Stimulated activated naive CD4-positive, alpha-beta T cell (primary cell): ENCODE results near the gene TMEM151A.
"Not testable (repeated sequence)": the region's sequence is repeated elsewhere in the genome, so short reads cannot be mapped to it uniquely, and the experiment has no call there.

ENCODE experiments used
- DNase-seq, 6 experiments: peaks; one replicate each; lab custom pipeline; 2025; lab: John Stamatoyannopoulos, UW

Gene TMEM151A

DNA sequence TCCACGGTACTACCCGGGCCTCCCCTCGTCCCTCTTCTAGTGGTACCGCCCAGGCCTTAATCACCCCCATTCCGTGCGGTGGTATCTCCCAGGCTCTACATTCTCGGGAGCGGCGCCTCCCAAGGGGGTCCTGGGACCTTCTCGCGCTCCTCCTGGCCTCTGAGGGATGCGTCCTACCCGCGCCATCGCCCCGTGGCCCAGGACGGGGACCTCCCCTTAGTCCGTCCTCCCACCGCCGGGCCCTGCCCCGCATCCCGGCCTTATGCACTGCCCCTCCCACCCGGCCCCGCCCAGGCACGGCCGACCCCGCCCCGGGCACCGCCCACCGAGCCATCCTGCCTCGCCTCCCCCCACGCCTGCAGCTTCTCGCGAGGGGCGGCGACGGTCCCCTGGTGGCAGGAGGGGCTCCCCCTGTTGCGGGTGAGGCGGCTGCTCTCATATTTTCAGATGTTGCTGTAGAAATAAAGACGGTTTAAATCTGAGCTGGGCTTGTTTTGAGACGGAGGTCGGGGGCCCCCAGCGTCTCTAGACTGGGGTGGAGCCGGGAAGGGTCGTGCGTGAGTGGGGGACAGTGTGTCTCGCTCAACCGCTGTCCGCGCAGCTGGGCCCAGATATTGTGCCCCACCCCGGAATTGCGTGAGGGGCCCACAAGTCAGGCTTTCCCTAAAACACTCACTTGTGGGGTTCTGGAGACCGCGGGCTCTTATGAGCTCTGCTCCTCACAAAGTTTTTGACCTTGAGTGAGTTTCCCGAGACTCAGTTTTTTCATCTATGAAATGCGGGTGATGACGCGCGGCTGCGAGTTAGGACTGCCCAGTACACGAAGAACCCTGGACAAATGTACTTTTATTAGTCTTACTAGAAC, 24.1 kb upstream of the TMEM151A start:
- DNase-seq, result peak; percentile 69 to 87 (median 84)

DNA sequence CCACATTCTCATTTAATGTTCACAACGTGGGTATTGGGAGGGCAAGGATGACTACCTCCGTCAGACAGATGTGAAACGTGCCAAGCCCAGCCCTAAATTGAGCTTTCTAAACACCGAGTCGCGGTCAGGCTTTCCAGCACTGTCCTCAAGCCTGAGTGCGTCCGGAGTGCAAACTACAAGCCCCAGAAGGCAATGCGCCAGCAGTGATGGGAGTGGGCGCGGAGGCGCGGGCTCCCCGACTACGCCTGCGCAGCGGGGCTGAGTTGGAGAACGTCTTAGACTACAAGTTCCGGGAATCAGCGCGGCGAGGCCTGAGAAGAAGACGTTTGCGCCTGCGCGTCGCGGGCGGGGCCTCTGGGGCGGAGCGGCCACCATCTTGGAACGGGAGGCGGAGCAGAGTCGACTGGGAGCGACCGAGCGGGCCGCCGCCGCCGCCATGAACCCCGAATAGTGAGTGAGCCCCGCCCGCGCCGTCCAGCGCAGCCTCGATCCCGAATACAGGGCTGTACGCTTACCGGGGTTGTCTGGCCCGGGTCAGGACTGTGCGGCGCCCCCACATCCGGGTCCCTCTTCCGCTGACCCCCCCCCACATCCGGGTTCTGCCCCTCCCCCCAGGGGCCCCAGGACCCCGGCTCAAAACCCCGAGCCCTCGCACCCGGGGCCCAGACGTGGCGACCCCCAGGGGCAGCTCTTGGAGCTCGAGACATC, 23.3 kb upstream of the TMEM151A start, which contains the start of gene RAB1B:
RAB1B (plus strand) TSS at position 396 of the 708 bp plus-strand sequence; CDS start at position 437, 41 bp downstream.
- DNase-seq, result peak; percentile 97 to 100 (median 99)

DNA sequence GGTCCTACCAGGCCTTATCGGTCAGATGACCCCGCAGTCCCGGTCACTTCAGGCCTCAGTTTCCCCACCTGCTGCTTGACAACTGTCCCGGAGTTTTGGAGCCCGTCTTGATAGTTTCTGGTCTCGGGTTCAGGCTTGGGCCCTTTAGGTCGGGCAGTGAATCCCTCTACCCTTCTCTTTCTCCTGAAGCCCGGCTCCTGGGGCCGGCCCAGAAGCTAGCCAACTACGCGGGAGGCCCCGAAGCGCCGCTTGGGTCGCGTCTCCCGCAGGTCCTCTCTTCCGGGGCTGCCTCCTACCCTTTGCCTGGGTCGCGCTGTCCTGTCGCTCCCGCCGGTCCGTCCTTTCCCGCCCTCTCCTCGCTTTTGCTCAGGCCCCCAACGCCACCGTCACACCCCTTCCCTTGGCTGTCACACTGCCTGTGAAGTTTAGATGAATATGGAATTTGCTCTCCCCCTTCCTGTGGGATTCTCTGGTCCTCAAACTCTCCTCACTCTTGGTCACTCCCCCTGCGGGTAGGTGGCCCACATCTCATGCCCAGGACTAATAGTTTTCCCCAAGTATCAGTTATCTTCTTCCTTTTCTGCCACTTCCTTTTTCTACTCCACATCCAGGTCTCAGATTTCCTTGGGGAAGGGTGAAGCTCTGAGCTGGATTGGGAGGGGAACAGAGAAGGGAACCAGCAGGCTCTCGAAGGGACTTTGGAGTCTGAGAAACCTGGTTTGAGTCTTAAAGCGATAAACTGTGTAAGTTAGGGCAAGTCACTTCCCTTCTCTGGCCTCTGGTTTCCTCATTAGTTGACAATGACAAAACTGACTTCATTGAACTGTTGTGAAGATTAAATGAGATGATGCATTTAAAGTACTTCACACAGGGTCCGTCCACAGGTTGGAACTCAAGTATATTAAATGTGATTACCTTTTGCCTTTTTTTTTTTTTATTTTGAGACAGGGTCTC, 22.5 kb upstream of the TMEM151A start:
- DNase-seq, result peak in 1 of 6 experiments; percentile 34

DNA sequence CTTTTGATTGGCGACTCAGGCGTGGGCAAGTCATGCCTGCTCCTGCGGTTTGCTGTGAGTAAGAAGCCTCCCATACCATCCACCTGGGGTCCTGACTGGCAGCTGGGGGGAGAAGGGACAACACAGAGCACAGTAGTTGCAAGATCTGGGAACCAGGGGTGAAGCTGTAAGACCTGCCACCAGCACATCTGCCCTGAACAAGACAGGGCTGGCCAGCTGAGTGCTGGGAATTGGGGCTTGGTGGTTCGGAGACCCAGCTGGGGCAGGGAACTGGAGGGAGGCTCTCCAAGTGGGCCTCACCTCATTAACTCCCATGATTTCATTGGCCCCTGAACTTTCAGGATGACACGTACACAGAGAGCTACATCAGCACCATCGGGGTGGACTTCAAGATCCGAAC, 19.9 kb upstream of the TMEM151A start:
- DNase-seq, result no peak

DNA sequence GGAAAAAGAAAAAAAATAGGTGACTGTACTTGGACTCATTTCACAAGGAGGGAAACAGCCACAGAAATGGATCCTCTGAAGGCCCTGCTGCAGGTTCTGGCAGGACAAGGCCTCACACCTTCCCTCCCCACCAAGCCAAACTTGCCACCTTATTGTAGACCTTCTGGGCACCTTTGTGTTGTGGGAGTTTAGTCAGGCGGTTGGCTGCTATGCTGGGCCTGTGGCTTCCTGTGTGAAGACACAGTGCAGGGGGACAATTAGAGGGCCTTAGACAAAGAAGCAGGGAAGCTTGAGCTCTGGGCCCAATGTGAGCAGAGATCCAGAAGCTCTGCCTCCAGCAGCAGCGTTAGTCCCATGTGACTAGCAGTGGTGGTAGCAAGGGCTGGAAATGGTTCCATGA, 19.1 kb upstream of the TMEM151A start:
- no peak for DNase-seq

DNA sequence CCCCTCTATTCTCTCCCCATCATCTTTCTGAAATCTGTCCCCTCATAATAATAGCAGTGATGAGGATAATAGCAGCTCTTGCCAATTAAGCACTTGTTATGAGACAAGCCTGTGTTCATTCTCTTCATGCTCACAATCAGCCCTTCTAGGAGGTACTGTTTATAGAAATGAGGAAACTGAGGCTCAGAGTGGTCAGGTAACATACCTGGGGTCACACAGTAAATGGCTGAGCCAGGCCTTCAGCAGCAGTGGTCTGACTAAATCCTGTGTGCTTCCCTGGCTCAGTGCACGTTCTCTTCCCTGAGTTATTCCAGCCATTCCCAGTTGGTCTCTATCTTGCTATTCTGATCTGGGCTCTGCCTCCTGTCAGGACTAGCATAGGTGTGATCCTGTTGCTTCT, 17.5 kb upstream of the TMEM151A start:
- DNase-seq, result no peak

DNA sequence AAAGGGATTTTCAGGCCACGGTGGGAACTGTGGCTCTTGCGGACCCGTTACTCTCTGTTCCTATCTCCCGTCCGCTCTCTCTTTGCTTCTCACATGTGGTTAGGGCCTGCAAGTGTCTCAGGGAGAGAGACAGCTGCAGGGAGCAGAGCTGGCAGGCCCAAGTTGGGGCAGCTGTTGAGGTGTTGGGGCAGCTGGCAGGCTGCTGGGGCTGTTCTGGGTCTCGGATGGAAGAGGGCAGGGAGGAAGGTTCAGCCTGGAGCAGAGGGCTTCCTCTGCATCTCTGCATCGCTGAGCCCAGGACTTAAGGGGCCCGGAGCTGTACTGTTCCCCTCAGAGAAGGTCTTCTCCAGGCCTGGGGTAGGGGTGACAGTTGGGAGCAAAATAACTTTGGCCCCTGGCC, 16.3 kb upstream of the TMEM151A start:
- DNase-seq, result no peak

DNA sequence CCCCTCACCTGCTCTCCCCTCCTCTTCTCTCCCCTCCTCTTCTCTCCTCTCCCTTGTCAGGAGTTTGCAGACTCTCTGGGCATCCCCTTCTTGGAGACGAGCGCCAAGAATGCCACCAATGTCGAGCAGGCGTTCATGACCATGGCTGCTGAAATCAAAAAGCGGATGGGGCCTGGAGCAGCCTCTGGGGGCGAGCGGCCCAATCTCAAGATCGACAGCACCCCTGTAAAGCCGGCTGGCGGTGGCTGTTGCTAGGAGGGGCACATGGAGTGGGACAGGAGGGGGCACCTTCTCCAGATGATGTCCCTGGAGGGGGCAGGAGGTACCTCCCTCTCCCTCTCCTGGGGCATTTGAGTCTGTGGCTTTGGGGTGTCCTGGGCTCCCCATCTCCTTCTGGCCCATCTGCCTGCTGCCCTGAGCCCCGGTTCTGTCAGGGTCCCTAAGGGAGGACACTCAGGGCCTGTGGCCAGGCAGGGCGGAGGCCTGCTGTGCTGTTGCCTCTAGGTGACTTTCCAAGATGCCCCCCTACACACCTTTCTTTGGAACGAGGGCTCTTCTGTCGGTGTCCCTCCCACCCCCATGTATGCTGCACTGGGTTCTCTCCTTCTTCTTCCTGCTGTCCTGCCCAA, 15.6 kb upstream of the TMEM151A start:
- no peak for DNase-seq

DNA sequence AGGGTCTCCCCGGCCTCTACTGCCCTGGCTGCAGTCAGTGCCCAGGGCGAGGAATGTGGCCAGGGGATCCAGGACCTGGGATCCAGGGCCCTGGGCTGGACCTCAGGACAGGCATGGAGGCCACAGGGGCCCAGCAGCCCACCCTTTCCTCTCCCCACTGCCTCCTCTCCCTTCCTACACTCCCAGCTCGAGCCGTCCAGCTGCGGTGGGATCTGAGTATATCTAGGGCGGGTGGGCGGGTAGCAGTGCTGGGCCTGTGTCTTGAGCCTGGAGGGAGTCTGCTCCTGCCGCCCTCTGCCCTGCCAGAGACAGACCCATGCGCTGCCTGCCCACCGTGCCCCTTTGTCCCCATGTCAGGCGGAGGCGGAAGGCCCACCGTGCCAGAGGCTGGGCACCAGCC, 15.1 kb upstream of the TMEM151A start:
- not testable (repeated sequence) for DNase-seq

DNA sequence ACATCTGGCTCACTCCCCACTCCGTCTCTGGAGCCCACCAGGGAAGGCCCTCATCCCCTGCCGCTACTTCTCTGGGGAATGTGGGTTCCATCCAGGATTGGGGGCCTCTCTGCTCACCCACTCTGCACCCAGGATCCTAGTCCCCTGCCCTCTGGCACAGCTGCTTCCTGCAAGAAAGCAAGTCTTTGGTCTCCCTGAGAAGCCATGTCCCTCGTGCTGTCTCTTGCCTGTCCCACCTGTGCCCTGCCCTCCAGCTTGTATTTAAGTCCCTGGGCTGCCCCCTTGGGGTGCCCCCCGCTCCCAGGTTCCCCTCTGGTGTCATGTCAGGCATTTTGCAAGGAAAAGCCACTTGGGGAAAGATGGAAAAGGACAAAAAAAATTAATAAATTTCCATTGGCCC, 14.6 kb upstream of the TMEM151A start:
- not testable (repeated sequence) for DNase-seq

DNA sequence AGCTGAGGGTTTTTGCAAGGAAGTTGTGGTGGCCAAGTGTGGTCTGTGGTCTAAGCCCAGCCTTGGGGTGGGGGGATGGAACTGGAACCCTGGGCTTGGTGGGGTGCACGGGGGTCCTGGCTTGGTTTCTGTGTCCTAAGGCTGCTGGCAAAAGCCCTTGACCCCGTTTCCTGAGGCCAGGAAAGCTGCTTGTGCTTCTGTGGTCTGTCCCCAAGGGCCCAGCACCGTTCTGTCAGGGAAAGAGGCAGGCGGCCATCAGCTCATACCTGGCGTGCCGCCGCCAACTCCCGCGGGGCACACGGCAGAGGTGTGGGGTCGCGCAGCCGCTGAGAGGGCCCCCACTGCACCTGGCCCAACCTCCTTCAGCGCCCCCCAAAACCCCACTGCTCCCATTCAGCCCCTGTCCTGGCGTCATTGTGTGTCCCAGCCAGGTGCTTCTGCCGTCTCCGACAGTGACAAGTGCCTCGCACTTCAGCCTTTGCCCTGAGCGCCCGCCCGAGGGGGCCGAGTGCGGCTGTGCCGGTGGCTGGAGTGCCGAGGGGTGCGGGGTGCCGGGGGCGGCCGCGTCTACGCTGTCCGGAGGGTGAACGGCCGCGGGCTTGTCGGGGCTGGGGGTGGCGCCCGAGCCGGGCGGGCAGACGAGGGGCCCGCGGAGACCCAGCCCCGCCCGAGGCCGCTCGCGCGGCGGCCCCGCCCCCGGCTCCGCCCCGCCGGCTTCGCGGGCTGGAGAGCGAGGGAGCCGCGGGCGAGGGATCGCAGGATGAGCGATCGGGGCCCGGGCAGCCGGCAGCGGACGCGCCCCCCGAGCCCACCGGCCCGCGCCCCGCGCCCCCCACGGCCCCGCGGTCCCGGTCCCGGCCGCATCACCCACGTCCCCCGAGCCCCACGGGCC, 14.0 kb upstream of the TMEM151A start, which contains the start of gene CNIH2:
CNIH2 (plus strand) TSS at position 705 of the 892 bp plus-strand sequence. CDS start 282 bp downstream, outside the sequence.
- peak; percentile 30 to 59 (median 44) for DNase-seq

DNA sequence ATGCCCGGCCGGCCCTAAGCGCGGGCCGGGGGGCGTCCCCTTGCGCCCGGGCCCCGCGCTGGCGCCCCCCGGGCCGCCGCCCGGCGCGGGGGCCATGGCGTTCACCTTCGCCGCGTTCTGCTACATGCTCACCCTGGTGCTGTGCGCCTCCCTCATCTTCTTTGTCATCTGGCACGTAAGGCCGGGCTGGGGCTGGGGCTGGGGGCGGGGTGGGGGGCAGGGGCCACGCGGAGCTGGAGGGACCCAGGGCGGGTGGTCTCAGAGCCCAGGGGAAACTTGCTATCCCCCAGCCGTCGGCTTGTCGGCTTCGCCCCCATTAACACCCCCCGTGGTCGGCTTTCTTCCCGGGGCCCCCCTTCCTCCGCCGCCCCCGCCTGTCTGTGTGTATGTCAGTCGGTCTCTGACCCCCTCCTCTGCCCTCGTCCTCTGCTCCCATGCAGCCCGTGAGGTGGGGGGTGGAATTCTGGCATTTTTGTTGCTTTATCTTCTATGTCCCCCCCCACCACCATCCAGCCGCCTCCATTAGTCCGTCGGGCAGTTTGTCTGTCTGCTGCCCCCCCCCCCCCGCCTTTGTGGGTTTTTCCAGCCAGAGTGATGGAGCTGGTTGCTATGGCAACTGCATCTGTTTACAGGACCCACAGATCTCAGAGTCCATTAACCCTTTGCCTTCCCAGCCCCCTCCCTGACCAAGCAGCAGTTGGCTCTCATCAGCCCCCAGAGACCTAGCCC, 13.2 kb upstream of the TMEM151A start:
- peak in 3 of 6 experiments; percentile 36 to 51 (median 37) for DNase-seq

DNA sequence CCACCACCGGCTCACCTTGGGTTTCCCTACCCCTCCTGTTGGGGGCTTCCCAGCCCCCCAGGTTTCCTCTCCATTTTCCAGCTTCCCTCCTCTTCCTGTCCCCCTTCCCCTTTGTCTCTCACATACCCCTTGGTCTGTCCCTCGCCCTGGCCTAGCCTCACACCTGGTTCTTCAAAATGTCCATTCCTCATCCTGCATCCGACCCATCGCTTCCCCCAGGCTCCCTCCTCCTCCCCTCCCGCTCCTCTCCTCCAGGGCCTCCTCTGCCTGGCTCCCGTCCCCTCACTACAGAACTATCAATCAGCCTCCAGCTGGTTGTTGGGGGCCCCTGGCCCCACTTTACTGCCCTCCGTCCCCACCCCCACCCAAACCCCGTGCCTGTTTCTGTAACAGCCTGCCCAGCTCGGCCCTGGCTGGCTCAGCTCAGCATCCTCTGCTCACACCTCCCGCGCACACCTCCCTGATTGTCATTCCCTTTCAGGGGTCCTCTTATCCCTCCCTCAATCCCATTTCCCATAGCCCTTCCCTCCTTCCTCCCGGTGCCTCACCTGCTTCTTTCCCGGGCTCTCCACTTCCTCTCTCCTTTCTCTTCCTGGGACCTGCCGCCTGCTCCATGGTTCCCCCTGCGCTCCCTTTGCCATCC, 12.5 kb upstream of the TMEM151A start:
- no peak for DNase-seq

DNA sequence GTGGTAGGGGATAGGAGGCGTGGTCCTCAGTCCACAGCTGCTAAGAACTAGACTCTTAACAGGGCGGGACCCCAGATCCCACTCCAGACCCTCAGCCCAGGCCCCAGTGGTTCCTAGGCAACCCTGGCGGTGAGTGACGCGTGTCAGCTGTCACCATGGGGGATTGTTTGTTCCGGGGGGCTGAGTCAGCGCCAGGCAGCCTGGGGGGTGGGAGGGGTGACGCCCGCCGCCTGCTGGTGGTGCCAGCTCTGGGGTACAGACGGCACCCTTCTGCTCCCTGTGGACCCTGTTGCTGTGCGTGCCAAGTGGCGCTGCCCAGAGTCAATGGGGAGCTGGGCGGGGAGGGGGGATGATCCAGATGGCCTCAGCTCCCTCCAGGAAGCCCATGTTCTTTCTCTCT, 11.3 kb upstream of the TMEM151A start:
- DNase-seq, result no peak

DNA sequence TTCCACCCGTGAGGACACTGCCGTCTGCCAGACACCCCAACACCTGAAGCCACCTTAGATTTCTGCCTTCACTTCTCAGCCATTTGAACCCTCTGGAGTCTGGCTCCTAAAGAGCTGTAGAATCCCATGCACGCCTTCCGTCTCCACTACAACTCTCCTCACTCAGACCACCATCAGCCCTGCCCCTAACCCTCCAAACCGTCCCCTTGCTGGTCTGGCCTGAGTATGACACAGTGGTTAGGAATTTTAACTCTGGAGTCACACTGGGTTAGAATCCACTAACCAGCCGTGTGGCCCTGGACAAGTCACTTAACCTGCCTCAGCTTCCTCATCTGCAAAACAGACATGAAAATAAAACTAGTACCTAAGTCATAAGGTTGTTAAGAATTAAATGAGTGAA, 10.7 kb upstream of the TMEM151A start:
- no peak for DNase-seq

DNA sequence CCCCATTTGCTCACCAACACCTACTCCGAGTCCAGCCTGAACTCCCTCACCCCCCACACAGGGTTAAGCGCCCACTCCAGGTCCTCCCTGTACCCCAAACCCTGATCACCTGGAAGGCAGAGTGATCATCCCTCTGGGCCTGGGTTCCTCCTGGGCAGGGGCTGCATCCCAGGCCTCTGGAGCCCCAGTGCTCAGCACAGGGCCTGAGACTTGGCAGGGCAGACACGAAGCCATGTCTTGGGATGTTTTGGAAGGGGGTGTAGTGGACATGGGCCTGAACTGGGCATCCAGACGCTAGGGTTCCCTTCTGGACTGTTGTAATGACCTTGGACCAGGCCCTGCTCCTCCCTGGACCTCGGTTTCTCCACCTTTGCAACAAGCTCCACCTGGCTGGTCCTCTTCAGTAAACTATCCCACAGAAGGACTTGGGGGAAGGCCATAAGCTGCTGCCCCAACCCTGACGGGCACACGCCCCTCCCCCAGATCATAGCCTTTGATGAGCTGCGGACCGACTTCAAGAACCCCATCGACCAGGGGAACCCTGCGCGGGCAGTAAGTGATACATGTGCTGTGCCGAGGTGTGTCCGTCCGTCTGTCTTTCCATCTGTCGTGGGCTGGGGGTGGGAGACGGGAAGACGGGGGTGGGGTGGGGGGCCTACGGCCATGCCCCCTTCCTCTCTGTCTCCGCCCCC, 9.8 kb upstream of the TMEM151A start:
- no peak for DNase-seq

DNA sequence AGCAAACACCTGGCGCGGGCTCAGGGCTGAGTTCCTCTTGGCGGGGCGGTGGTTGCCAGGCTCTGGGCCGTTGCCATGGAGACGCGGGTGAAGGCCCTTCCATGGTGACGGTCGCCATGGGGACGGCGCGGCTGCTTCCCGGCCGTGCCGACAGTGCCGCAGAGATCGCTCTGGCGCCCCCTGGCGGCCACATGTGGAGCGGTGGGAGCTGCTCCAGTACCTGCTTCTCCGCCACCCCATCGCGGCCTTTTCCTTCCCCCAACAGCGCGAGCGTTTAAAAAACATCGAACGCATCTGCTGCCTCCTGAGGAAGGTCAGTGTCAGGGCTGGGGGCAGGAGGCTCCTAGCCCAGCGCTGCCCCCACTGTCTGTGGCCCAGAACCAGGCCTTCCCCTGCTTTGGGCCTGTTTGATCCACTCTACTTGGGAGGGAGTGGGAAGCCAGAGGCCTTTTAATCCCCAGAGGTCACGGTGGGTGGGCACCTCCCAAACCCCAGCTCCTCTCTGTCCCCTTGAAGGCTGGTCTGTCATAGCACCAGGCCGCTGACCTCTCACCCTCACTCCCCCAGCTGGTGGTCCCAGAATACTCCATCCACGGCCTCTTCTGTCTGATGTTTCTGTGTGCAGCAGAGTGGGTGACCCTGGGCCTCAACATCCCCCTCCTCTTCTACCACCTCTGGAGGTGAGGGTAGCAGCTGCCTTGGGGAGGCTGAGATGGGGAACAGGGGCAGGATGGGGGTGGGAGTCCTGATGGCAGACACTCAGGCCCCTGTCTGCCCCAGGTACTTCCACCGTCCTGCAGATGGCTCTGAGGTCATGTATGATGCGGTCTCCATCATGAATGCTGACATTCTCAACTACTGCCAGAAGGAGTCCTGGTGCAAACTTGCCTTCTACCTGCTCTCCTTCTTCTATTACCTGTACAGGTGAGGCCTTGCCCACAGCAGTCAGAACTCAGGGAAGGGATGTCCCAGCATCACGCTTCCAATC, 8.9 kb upstream of the TMEM151A start:
- peak; percentile 95 to 100 (median 98) for DNase-seq
